Endothelial cell of umbilical vein (primary cell): ENCODE results near the gene LTBP2. TPM values are rescaled to one million over a fixed set of nuclear protein-coding genes. Genes with fewer than 3 reads are reported as not detected.

ENCODE experiments used
- BruUV-seq: library from RNA; stranded (reverse); fragments of 400-500 nt; replicated peaks from 2 replicates; lab custom pipeline; 2021; lab: Mats Ljungman, UMichigan
- CTCF ChIA-PET: fragments of 300-600, 350-600 bp; sonication (Branson Sonifier 250); formaldehyde crosslinking; loops from one replicate; lab custom pipeline; 2021; ENCODE audit warnings: antibody characterized with exemption, inconsistent platforms; lab: Charles Lee
- POLR2A ChIA-PET: fragments of 300-600, 350-600 bp; sonication (Branson Sonifier 250); formaldehyde crosslinking; loops from one replicate; lab custom pipeline; 2021; ENCODE audit warnings: antibody characterized with exemption, inconsistent platforms; lab: Charles Lee
- DNase-seq: peaks from one replicate; pipeline ENCODE4 v3.0.0-alpha.2; 2011; ENCODE audit warnings: low read depth, low spot score
- FAIRE-seq: peaks from 2 replicates; lab custom pipeline; 2011; peaks lifted over from hg19 to GRCh38; lab: Jason Lieb, UNC
- H2AFZ ChIP-seq: 2 replicates; pipeline ENCODE4 v1.6.0; 2012; ENCODE audit warnings: low read depth, low read length, control low read depth, inconsistent platforms
- H3K27ac ChIP-seq: 2 replicates; pipeline ENCODE4 v1.5.1; 2011; ENCODE audit warnings: low read depth, mild to moderate bottlenecking, control low read depth, low read length, moderate library complexity; ENCODE audit not compliant: insufficient read depth
- H3K27me3 ChIP-seq, 2 experiments: 2 replicates each; pipeline versions ENCODE4 v1.6.0 to v1.6.1; 2011; ENCODE audit warnings: low read length in 2 of 2, mixed read lengths in 1 of 2; ENCODE audit not compliant: control insufficient read depth in 2 of 2, insufficient read depth in 2 of 2
- H3K36me3 ChIP-seq, 2 experiments: 2 replicates in 1 of 2; 3 replicates in 1 of 2; pipeline ENCODE4 v1.5.1; 2011; ENCODE audit warnings: low read length in 2 of 2, mild to moderate bottlenecking in 1 of 2, moderate library complexity in 1 of 2; ENCODE audit not compliant: control insufficient read depth in 2 of 2, insufficient read depth in 2 of 2; ENCODE audit errors: extremely low read depth in 1 of 2
- H3K4me1 ChIP-seq: 3 replicates; pipeline ENCODE4 v1.5.1; 2011; ENCODE audit warnings: mild to moderate bottlenecking, low read length; ENCODE audit not compliant: control insufficient read depth, insufficient read depth; ENCODE audit errors: extremely low read depth
- H3K4me2 ChIP-seq: 2 replicates; pipeline ENCODE4 v1.6.1; 2011; ENCODE audit warnings: low read length, control low read depth, mixed read lengths; ENCODE audit not compliant: insufficient read depth
- H3K4me3 ChIP-seq, 3 experiments: fragments of 200-600 bp in 1 of 3; sonication (generic), shearing (Covaris generic) in 1 of 3; replicated peaks in 1 of 3; 2 replicates each; pipeline ENCODE4 v1.5.1; 2011 to 2016; ENCODE audit warnings: control low read depth in 3 of 3, low read length in 3 of 3, mild to moderate bottlenecking in 2 of 3, inconsistent platforms in 1 of 3, low read depth in 1 of 3, moderate library complexity in 1 of 3; ENCODE audit not compliant: insufficient read depth in 1 of 3
- H3K79me2 ChIP-seq: 2 replicates; pipeline ENCODE4 v1.6.0; 2012; ENCODE audit warnings: low read length, inconsistent platforms; ENCODE audit not compliant: control insufficient read depth, insufficient read depth
- H3K9ac ChIP-seq: replicated peaks from 2 replicates; pipeline ENCODE3; 2011; ENCODE audit warnings: low read length, control low read depth; ENCODE audit not compliant: insufficient read depth; ENCODE audit errors: extremely low read depth
- H3K9me1 ChIP-seq: replicated peaks from 3 replicates; pipeline ENCODE4 v1.6.0; 2011; ENCODE audit warnings: mild to moderate bottlenecking, low read length; ENCODE audit not compliant: control insufficient read depth, insufficient read depth; ENCODE audit errors: extremely low read depth
- H3K9me3 ChIP-seq: replicated peaks from 2 replicates; pipeline ENCODE4 v1.5.1; 2012; ENCODE audit warnings: low read length, inconsistent platforms; ENCODE audit not compliant: control insufficient read depth, insufficient read depth
- H4K20me1 ChIP-seq: replicated peaks from 2 replicates; pipeline ENCODE3; 2011; ENCODE audit warnings: mild to moderate bottlenecking, low read length; ENCODE audit not compliant: control insufficient read depth, insufficient read depth; ENCODE audit errors: extremely low read depth
- POLR2A ChIP-seq: IDR thresholded peaks from 2 replicates; pipeline ENCODE4 v1.6.1; 2012; ENCODE audit warnings: low read depth, mild to moderate bottlenecking, control low read depth, low read length
- dilution Hi-C: fragments of 300-500 bp; cut with MboI; formaldehyde crosslinking; loops from one replicate; pipeline ENCODE4 v1.15.0; 2019; ENCODE audit warnings: low sequenced_read_pairs; ENCODE audit not compliant: extremely low pct_ligation_motif_present
- intact Hi-C: fragments of 100-400 bp; cut with micrococcal nuclease; formaldehyde crosslinking; loops from one replicate; pipeline ENCODE4 v1.10.0; 2022
- polyA plus RNA-seq, 4 experiments: library from polyadenylated mRNA; depleted of rRNA in 3 of 4; stranded (reverse) in 3 of 4; unstranded in 1 of 4; fragments of >200 nt; gene quantifications; 2 replicates each; pipeline versions ENCODE4 v1.2.1 to v1.2.3, GENCODE V29; 2011 to 2012; ENCODE audit warnings: missing spikeins in 1 of 4
- total RNA-seq: library from RNA; stranded (reverse); gene quantifications from 2 replicates; pipeline ENCODE4 v1.2.3, GENCODE V29; 2021
- TF ChIP-seq, protein P1 (sequence below): IDR thresholded peaks from 2 replicates; pipeline ENCODE4 v1.6.1; 2011; ENCODE audit not compliant: insufficient read depth, insufficient read length

The LTBP2 gene
- total and polyA plus RNA-seq, 2 donors (not counting 3 experiments of a cell fraction or from before 2014, with no cell fraction given), result 209 to 268 TPM

DNA sequence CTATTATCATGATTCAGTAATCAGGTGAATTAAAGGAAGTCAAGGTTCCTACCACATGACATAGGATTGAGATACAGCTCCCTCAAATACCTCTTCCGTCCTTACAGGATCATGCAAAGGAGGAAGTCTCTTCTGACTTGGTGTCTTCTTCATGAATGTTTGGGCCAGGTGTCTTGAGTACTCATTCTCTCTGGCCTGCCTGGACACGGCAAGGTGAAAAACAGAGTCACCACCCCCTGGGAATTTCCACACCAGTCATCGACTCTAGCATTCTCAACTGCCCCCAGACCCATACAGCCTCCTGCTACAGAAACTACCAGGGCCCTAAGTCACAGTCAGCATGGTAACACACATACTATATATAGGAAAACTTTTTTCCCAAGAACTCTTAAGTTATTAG lies 44.9 kb upstream of the LTBP2 start:
- H3K4me3 ChIP-seq, result no peak overlapping the region
- no peak overlapping the region for H3K27ac ChIP-seq
- no peaks in the 10 kb centered on the region for H3K9me3 ChIP-seq
- H3K4me1 ChIP-seq, result peaks cover 32% of the 10 kb centered on the region
- dilution Hi-C loops (no loop called here), intact Hi-C loops (no loop called here)
- peaks cover 3 to 10% of the 10 kb centered on the region in 2 experiments for H3K36me3 ChIP-seq
- H3K9me1 ChIP-seq, result no peaks in the 10 kb centered on the region
- TF ChIP-seq, protein P1, sequence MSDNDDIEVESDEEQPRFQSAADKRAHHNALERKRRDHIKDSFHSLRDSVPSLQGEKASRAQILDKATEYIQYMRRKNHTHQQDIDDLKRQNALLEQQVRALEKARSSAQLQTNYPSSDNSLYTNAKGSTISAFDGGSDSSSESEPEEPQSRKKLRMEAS, result no peak
- ChIA-PET POLR2A (no interaction called here), CTCF (interaction anchor here (1.1 kb wide), 1 partner anchor 44 kb away, joined by 3 read pairs; no protein-coding TSS in a partner anchor)
- no peak overlapping the region for H2AFZ ChIP-seq
- no peak overlapping the region for H3K9ac ChIP-seq
- H3K27me3 ChIP-seq, result no peaks in the 10 kb centered on the region
- no peak overlapping the region for H3K4me2 ChIP-seq
- no TSS peak for BruUV-seq
- no peaks in the 10 kb centered on the region for H4K20me1 ChIP-seq
- DNase-seq, result no peak
- no peaks in the 10 kb centered on the region for H3K79me2 ChIP-seq
- FAIRE-seq, result peak; percentile 12

DNA sequence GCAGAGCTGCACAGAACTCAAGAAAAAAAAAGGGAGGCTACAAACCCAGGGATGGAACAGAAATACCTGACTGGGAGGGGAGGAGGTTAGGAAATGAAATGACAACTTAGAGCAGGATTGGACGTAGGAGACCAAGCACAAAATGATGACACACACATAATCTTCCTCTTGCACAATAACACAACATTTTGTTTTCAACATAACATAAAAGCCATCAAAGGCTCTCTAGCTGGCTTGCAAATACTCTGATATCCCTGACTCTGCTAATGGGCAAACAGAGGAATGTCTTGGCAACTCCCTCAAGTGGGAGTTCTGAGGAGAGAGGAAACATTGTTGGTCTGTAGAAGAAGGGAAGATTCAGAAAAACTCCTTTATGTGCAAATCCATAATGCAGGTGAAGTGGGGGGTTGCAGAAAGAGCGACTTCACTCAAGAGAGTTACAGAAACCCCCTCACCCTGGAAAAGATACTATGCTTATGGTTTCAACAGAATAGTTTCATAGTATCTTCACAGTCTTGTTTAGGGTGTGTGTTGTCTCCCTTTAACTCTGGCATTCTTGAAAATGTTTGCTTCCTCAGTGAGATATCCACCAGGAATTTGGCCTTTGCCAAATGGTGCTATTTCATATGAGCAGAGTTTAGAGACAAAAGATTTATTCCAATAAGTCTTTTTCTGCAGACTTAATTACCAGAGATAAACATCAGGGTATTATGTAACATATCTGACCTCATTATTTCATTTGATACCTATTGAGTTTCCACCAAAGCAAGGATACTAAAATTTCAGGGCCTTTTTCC lies 43.8 kb upstream of the LTBP2 start:
- H3K27me3 ChIP-seq, result no peaks in the 10 kb centered on the region
- dilution Hi-C loops, result no loop called here
- DNase-seq (no peak), FAIRE-seq (peak; percentile 37)
- no peaks in the 10 kb centered on the region for H4K20me1 ChIP-seq
- H3K79me2 ChIP-seq, result no peaks in the 10 kb centered on the region
- H3K27ac ChIP-seq, result no peak overlapping the region
- BruUV-seq, result no TSS peak
- H3K4me1 ChIP-seq, result peaks cover 38% of the 10 kb centered on the region
- H3K9me3 ChIP-seq, result no peaks in the 10 kb centered on the region
- H2AFZ ChIP-seq, result no peak overlapping the region
- intact Hi-C loops, result no loop called here
- no peak overlapping the region for H3K9ac ChIP-seq
- ChIA-PET CTCF (interaction anchor here (1.1 kb wide), 2 partner anchors 43 to 47 kb away, joined by 3 read pairs; no protein-coding TSS in a partner anchor), POLR2A (no interaction called here)
- no peak overlapping the region for H3K4me3 ChIP-seq
- no peak for TF ChIP-seq POLR2A
- no peak overlapping the region for H3K4me2 ChIP-seq
- no peaks in the 10 kb centered on the region for H3K9me1 ChIP-seq
- peaks cover 3 to 5% of the 10 kb centered on the region in 2 experiments for H3K36me3 ChIP-seq
